Activated B cell treated with CpG ODN at 0.5 μM for 24 hours (primary cell): ENCODE results near the gene KANTR. TPM values are rescaled to one million over a fixed set of nuclear protein-coding genes. Genes with fewer than 3 reads are reported as not detected.

ENCODE experiments used
- ATAC-seq: fragments of 200-7000 bp; cut with Tn5 transposase; one replicate; pipeline ENCODE4 v1.10.0; 2021; ENCODE audit warnings: low read depth, mild to moderate bottlenecking, moderate library complexity
- CTCF ChIA-PET: fragments of 350-600 bp; sonication (Branson Sonifier 250); formaldehyde crosslinking; loops from one replicate; lab custom pipeline; 2021; ENCODE audit warnings: antibody characterized with exemption; lab: Charles Lee
- POLR2A ChIA-PET: fragments of 350-600 bp; sonication (Branson Sonifier 250); formaldehyde crosslinking; loops from one replicate; lab custom pipeline; 2021; ENCODE audit warnings: antibody characterized with exemption; lab: Charles Lee
- DNase-seq: peaks from one replicate; pipeline ENCODE4 v3.0.0; 2022
- H3K27ac Mint-ChIP-seq: one replicate; pipeline ENCODE4 v1.8.0; 2020; ENCODE audit warnings: mixed read lengths
- H3K27me3 Mint-ChIP-seq: one replicate; pipeline ENCODE4 v1.8.0; 2021; ENCODE audit warnings: mixed read lengths
- H3K36me3 Mint-ChIP-seq: one replicate; pipeline ENCODE4 v1.8.0; 2021; ENCODE audit warnings: low read depth, mixed read lengths
- H3K4me1 Mint-ChIP-seq: one replicate; pipeline ENCODE4 v1.8.0; 2021; ENCODE audit warnings: mixed read lengths
- H3K4me3 Mint-ChIP-seq: one replicate; pipeline ENCODE4 v1.8.0; 2020; ENCODE audit warnings: mild to moderate bottlenecking, mixed read lengths
- H3K9me3 Mint-ChIP-seq: one replicate; pipeline ENCODE4 v1.8.0; 2020; ENCODE audit warnings: mixed read lengths
- CTCF ChIP-seq: fragments of 200-600 bp; IDR thresholded peaks from one replicate; pipeline ENCODE4 v1.8.0; 2022; ENCODE audit warnings: antibody characterized with exemption, mild to moderate bottlenecking
- intact Hi-C: fragments of 100-400 bp; cut with micrococcal nuclease; formaldehyde crosslinking; loops from one replicate; pipeline ENCODE4 v1.15.1; 2024
- total RNA-seq: library from RNA; stranded (reverse); gene quantifications from 2 replicates; pipeline ENCODE4 v1.2.3, GENCODE V29; 2022

Gene KANTR
- total RNA-seq, 1 donor from 2014 or later, result 12.0 TPM

DNA sequence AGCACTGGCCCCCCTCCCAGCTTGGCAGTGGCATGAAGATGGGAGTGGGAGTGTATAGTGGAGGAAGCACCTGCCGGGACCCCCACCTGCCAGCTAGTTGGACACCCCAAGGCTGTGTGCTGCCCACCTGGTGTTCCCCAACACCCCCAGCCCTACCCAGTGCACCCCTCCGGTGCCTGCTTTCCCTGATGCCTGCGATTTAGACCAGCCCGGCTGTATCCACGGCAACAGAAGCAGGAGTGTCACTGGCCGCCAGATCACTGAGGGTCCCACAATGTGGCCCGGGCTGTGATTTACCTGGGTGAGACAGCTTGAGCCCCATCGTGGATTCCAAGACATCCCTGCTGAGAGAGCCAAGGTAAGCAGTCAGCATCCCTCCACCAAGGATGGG, 44.8 kb upstream of the KANTR start:
- DNase-seq (no peak), ATAC-seq (no peak)
- peaks cover 3% of the 10 kb centered on the region for H3K4me1 Mint-ChIP-seq
- no peak overlapping the region for H3K27ac Mint-ChIP-seq
- H3K4me3 Mint-ChIP-seq, result peak overlapping the region; percentile 2
- POLR2A ChIA-PET, result no interaction called here
- TF ChIP-seq CTCF, result no peak
- CTCF ChIA-PET, result no interaction called here
- H3K27me3 Mint-ChIP-seq, result no peaks in the 10 kb centered on the region
- H3K9me3 Mint-ChIP-seq, result no peaks in the 10 kb centered on the region
- intact Hi-C loops, result no loop called here
- H3K36me3 Mint-ChIP-seq, result no peaks in the 10 kb centered on the region

GRCh38 chrX:53050841-53051240, 43.1 kb upstream of the KANTR start:
- POLR2A ChIA-PET, result no interaction called here
- DNase-seq, result no peak
- H3K27me3 Mint-ChIP-seq, result no peaks in the 10 kb centered on the region
- H3K9me3 Mint-ChIP-seq, result no peaks in the 10 kb centered on the region
- H3K36me3 Mint-ChIP-seq, result no peaks in the 10 kb centered on the region
- no peak overlapping the region for H3K27ac Mint-ChIP-seq
- no peak for ATAC-seq
- no peak overlapping the region for H3K4me3 Mint-ChIP-seq
- CTCF ChIA-PET, result no interaction called here
- H3K4me1 Mint-ChIP-seq, result peaks cover 3% of the 10 kb centered on the region
- TF ChIP-seq CTCF, result no peak
- intact Hi-C loops, result no loop called here

DNA sequence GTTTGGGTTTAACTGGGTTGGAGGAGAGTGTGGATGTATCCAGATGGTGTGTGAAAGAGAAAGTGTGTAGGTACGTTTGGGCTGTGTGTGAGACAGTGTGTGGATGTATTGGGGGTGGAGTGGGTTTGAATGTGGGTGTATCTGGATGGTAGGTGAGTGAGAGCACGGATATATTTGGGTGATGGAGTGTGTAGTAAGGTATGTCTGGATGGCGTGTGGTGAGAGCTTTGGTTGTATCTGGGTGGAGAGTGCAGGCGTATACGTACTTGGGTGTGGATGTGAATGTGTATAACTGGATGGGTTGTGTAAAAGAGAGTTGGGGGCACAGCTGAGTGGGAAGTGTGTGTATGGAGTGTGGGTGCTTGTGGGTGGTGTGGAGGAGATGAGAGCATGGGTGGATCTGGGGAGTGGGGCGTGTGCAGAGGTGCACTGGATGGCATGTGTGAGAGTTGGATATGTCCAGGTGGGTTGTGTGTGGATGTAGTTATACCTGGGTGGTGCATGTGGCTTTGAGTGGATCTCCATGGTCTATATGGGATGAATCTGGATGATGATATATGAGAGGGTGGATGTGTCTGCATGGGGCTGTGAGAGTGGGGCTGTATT, 38.6 kb upstream of the KANTR start:
- H3K36me3 Mint-ChIP-seq, result no peaks in the 10 kb centered on the region
- H3K9me3 Mint-ChIP-seq, result no peaks in the 10 kb centered on the region
- ChIA-PET POLR2A (no interaction called here), CTCF (no interaction called here)
- DNase-seq, result no peak
- no peak overlapping the region for H3K4me3 Mint-ChIP-seq
- no peaks in the 10 kb centered on the region for H3K27me3 Mint-ChIP-seq
- ATAC-seq, result no peak
- no peak for TF ChIP-seq CTCF
- no peaks in the 10 kb centered on the region for H3K4me1 Mint-ChIP-seq
- intact Hi-C loops, result no loop called here
- no peak overlapping the region for H3K27ac Mint-ChIP-seq

DNA sequence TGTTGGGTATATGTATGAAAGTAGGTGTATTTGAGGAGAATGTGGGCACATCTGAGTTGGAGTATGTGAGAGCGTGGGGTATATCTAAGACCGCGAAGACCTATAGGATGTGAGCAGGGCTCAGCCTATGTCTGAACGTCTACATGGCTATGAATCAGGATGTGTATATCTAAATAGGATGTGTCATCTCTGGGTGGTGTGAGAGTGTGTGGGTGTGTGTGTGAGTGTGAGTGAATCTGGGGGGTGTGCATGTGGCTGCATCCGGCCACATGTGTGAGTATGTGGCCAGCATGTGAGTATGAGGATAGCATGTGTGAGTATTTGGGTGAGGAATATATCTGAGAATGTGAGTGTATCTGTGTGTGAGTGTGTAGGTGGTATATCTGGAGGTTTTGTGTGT, 37.6 kb upstream of the KANTR start:
- Mint-ChIP-seq H3K4me1 (no peaks in the 10 kb centered on the region), H3K36me3 (no peaks in the 10 kb centered on the region), H3K27me3 (no peaks in the 10 kb centered on the region), H3K4me3 (no peak overlapping the region), H3K9me3 (no peaks in the 10 kb centered on the region), H3K27ac (no peak overlapping the region)
- ATAC-seq (no peak), DNase-seq (no peak)
- ChIA-PET POLR2A (no interaction called here), CTCF (no interaction called here)
- intact Hi-C loops, result no loop called here
- TF ChIP-seq CTCF, result no peak

- DNase-seq (no peak), ATAC-seq (no peak)
- no peaks in the 10 kb centered on the region for H3K9me3 Mint-ChIP-seq
- ChIA-PET POLR2A (no interaction called here), CTCF (no interaction called here)
- H3K27me3 Mint-ChIP-seq, result no peaks in the 10 kb centered on the region
- no peaks in the 10 kb centered on the region for H3K4me1 Mint-ChIP-seq
- H3K36me3 Mint-ChIP-seq, result no peaks in the 10 kb centered on the region
- no peak overlapping the region for H3K27ac Mint-ChIP-seq
- H3K4me3 Mint-ChIP-seq, result no peak overlapping the region
- intact Hi-C loops, result no loop called here
- TF ChIP-seq CTCF, result no peak
These were observed 28.8 kb upstream of the KANTR start for GRCh38 chrX:53065104-53065503.
